ENCODE results near the gene LLPH.
"Not testable (repeated sequence)": the region's sequence is repeated elsewhere in the genome, so short reads cannot be mapped to it uniquely, and the experiment has no call there.

LLPH gene

GRCh38 chr12:66130267-66131066 is at the start of gene LLPH:
LLPH (minus strand) TSS chr12:66130750; CDS start chr12:66129106, 1,644 bp downstream.
- DNase-seq: peak; percentile 90 to 91

DNA sequence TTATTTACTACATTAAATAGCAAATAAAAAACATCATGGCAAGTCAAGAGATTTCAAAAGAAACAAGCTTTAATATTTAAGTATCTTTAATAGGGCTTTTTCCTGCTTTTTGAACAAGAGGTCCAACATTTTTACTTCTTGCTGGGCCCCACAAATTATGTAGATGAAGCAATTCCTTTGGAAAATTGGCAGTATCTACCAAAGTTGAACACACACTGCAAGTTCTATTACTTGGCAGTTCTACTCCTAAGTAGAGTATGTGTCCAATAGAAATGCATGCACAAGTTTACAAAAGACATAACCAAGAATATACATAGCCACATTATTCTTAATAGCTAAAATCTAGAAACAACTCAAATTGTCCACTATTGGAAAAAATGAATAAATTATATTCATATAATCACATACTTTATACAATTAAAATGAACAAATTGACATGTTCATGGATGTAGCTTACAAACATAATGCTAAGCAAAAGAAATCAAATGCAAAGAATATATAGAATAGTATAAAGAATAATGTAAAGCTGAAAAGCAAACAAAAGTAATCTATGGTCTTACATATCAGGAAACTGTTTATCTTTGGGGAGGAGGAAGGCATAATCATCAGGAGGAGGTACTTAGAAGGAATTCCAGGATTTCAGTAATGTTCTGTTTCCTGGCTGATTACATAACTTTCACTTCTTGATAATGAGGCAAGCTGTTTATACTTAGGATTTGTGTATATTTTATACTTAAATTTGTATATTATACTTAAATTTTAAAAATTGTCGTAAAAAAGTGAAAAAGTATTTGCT is 45.8 kb upstream of the LLPH start:
- DNase-seq: no peak

- not testable (repeated sequence) for DNase-seq
Observed at GRCh38 chr12:66174391-66175325, 44.1 kb upstream of the LLPH start.

GRCh38 chr12:66170606-66171005 is 40.1 kb upstream of the LLPH start:
- no peak for DNase-seq

GRCh38 chr12:66169221-66170170 is 38.9 kb upstream of the LLPH start, which contains the start of gene TMBIM4:
TMBIM4 (minus strand) TSS chr12:66169996; CDS start chr12:66169951, 45 bp downstream.
- peak; percentile 86 to 88 for DNase-seq

DNA sequence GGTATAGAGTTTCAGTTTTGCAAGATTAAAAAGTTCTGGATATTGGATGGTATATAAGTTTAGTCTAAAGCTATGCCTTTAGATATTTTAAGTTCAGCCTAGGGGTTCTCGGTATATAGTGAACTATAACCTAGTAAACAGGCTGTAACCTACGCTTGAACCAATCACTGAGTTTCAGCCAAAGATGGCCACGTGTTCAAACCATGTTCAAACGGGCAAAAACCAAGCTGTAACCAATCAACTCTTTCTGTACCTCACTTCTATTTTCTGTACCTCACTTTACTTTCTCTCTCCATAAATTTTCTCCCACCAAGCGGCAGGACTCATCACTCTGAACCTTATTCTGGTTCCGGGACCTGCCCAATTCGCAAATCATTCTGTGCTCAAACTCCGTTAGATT is 37.9 kb upstream of the LLPH start:
- DNase-seq: no peak

DNA sequence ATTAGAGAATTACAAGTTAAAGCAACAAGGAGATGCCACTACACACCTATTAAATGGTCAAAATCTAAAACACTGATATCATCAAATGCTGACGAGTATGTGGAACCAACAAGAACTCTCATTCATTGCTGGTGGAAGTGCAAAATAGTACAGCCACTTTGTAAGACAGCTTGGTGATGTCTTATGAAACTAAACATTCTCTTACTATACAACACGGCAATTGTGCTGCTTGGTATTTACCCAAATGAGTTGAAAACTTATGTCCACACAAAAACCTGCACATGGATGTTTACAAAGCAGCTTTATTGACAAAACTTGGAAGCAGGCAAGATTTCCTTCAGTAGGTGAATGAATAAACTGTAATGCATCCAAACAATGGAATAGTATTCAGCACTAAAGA is 36.0 kb upstream of the LLPH start:
- DNase-seq: no peak

DNA sequence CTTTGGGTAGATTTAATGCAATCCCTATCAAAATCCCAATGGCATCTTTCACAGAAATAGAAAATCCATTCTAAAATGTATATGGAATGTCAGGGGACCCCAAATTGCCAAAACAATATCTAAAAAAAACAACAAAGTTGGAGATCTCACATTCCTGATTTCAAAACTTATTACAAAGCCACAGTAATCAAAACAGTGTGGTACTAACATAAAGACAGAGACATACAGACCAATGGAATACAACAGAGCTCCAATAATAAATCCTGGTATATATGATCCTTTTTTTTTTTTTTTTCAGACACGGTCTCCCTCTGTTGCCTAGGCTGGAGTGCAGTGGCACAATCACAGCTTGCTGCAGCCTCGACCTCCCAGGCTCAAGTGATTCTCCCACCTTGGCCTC is 34.6 kb upstream of the LLPH start:
- DNase-seq: no peak

- no peak for DNase-seq
Observed at GRCh38 chr12:66164349-66164821, 33.8 kb upstream of the LLPH start.

- DNase-seq: no peak
Observed at GRCh38 chr12:66163289-66163688, 32.7 kb upstream of the LLPH start.

- DNase-seq: no peak
Observed at GRCh38 chr12:66162701-66163100, 32.2 kb upstream of the LLPH start.

DNA sequence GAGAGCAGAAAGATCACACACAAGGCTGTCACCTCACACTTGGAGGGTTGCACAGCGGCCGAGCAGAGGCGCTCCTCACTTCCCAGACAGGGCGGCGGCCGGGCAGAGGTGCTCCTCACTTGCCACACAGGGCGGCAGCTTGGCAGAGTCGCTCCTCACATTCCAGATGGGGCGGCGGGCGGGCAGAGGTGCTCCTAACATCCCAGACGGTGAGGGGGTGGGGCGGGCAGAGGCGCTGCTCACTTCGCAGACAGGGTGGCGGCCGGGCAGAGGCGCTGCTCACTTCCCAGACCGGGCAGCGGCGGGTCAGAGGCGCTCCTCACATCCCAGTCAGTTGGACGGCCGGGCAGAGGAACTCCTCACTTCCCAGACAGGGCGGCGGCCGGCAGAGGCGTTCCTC is 30.2 kb upstream of the LLPH start:
- no peak for DNase-seq

- no peak for DNase-seq
Observed at GRCh38 chr12:66159123-66159522, 28.6 kb upstream of the LLPH start.

DNA sequence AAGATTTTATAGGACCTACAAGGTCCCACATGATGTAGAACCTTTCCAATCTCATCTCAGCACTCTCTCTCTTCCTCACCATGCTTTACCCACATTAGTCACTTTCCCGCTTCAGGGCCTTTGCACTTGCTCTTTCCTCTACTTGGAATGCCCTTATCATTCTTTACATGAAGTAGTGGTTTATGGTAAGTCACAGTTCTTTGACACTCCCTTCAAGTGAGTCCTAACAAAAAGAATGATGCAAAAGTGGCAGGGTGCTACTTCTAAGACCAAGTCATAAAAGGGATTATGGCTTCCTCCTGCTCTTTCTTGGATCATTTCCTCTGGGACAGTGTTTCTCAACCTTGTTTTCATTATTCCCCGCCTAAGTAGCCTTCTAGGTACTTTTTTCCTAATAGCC is 26.1 kb upstream of the LLPH start:
- DNase-seq: no peak

DNA sequence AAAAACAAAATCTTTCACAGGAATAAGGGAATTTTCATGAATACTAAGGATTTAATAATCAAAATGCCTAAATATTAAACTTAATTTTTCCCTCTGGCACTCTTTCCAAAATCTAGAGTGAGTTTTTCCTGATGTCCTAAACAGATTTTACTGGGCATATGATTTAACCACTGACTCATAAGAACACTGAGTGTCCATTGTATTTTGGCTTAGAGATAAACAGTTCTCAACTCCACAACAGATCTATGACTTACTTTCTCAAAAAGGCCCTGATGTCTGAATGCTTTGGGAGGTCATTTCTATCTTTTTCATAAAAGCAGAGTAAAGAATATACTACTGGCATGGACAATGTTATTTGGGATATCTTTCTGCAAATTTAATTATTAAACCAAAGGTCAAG is 24.2 kb upstream of the LLPH start:
- DNase-seq: no peak

DNA sequence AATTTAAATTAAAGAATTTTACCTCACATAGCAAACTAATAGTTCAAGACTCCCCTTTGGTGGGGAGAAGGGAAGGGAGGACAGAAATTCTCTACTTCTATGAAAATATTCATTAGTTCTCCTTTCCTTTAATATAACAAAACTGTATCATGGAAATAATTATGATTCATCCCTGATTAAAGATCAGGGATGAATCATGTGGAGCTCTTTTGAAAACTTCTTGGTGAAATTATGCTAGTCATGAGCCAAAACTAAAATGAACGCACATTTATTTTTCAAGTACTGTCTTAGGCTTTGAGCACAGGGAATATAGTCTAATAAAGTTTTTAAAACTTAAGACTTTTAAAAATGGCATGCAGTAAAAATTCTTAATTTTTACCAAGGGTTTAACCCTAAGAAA is 22.2 kb upstream of the LLPH start:
- DNase-seq: no peak

GRCh38 chr12:66149702-66150398 is 19.3 kb upstream of the LLPH start:
- DNase-seq: no peak

GRCh38 chr12:66144791-66145754 is 14.5 kb upstream of the LLPH start:
- no peak for DNase-seq

DNA sequence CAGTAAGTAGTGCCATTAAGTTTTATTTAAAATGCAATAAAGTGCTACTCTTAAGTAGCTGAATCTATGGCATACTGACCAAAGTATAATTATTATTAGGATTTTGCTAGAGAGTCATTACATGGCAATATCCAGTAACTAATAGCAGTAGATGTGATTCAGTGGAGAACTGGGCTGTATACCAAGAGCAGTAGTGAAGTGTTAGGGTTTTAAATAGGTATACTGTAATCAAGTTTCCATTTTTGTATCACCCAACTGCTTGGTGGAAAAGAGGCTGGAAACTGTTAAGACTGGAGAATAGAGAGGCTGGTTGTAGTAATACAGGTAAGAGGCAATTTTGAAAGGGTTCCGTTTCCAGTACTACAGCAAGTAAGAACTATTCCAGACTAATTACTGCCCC is 13.3 kb upstream of the LLPH start:
- no peak for DNase-seq

DNA sequence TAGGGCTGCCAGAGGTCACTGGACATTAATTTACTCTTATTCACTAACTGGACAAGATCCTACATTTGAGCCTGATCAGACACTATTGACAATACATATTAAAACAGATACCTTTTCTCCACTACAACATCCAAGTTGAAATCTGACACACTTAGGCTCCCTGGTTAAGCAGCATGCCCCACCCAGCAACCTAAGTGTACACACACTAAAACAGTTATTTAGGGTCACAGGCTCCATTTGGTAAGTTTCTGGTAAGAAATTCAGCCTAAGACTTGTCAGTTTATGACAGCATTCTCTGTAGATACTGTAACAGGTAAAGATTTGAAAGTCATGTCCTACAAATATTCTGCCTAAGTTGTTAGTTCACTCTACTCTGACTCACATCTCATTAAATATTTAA is 12.3 kb upstream of the LLPH start:
- DNase-seq: no peak

Data from stimulated activated CD4-positive, alpha-beta T cell treated with anti-CD3 and anti-CD28 coated beads, Interleukin-2, amount 100 ng/mL, for 24 hours (primary cell).